GM06990 (cell line): ENCODE data around the gene KIF26B.

ENCODE experiments used
- DNase-seq: peaks from one replicate; pipeline ENCODE4 v3.0.0-alpha.2; 2011; ENCODE audit not compliant: insufficient read length; ENCODE audit errors: extremely low read depth
- H3K27me3 ChIP-seq: replicated peaks from 2 replicates; pipeline ENCODE4 v1.6.0; 2011; ENCODE audit warnings: low read length; ENCODE audit not compliant: control insufficient read depth, insufficient read depth
- H3K36me3 ChIP-seq: 2 replicates; pipeline ENCODE4 v1.5.1; 2011; ENCODE audit warnings: low read length; ENCODE audit not compliant: control insufficient read depth, insufficient read depth
- H3K4me3 ChIP-seq: replicated peaks from 2 replicates; pipeline ENCODE4 v1.5.1; 2011; ENCODE audit warnings: low read depth, mild to moderate bottlenecking, control low read depth, low read length
- CTCF ChIP-seq: IDR thresholded peaks from 2 replicates; pipeline ENCODE4 v1.5.1; 2011; ENCODE audit warnings: low read length, control low read depth, mild to moderate bottlenecking, inconsistent platforms; ENCODE audit not compliant: insufficient read depth, poor library complexity, severe bottlenecking

KIF26B gene

GRCh38 chr1:245459621-245460020, 304.8 kb downstream of the KIF26B start:
- peaks cover 2% of the 10 kb centered on the region; the same call in 1 of the 2 replicates for H3K27me3 ChIP-seq
- no peak for DNase-seq
- no peak for TF ChIP-seq CTCF
- no peak overlapping the region for H3K4me3 ChIP-seq
- no peaks in the 10 kb centered on the region for H3K36me3 ChIP-seq

GRCh38 chr1:245461681-245462080, 306.9 kb downstream of the KIF26B start:
- Histone ChIP-seq H3K4me3 (no peak overlapping the region), H3K27me3 (peaks cover 2% of the 10 kb centered on the region; the same call in 1 of the 2 replicates), H3K36me3 (no peaks in the 10 kb centered on the region)
- DNase-seq = no peak
- TF ChIP-seq CTCF = no peak

- peaks cover 2% of the 10 kb centered on the region; the same call in 1 of the 2 replicates for H3K27me3 ChIP-seq
These were observed 307.4 kb downstream of the KIF26B start for GRCh38 chr1:245462161-245462560.

GRCh38 chr1:245463392-245464165, 308.8 kb downstream of the KIF26B start:
- DNase-seq = no peak
- peaks cover 2% of the 10 kb centered on the region; the same call in 1 of the 2 replicates for H3K27me3 ChIP-seq
- no peak overlapping the region for H3K4me3 ChIP-seq
- no peaks in the 10 kb centered on the region for H3K36me3 ChIP-seq
- TF ChIP-seq CTCF = no peak

More at GRCh38 chr1:245462161-245462560, 307.4 kb downstream of the KIF26B start:
- TF ChIP-seq CTCF = no peak
- no peak overlapping the region for H3K4me3 ChIP-seq
- no peaks in the 10 kb centered on the region for H3K36me3 ChIP-seq
- no peak for DNase-seq

GRCh38 chr1:245464290-245464689, 309.5 kb downstream of the KIF26B start:
- TF ChIP-seq CTCF = no peak
- peaks cover 2% of the 10 kb centered on the region; the same call in 1 of the 2 replicates for H3K27me3 ChIP-seq
- H3K4me3 ChIP-seq = no peak overlapping the region
- no peak for DNase-seq
- no peaks in the 10 kb centered on the region for H3K36me3 ChIP-seq
